ENCODE results near the gene FNDC8.
"Not testable (repeated sequence)": the region's sequence is repeated elsewhere in the genome, so short reads cannot be mapped to it uniquely, and the experiment has no call there.

Gene FNDC8

GRCh38 chr17:35121315-35121714 is at the start of gene FNDC8:
Gene FNDC8, plus strand, starts transcription at chr17:35121615. Its CDS starts 79 bp downstream, at chr17:35121694.
- DNase-seq = no peak

- DNase-seq = peak; percentile 51
Measured at GRCh38 chr17:35073183-35073790, 48.1 kb upstream of the FNDC8 start.

GRCh38 chr17:35073991-35074627 is 47.3 kb upstream of the FNDC8 start:
- DNase-seq = peak; percentile 46

- DNase-seq = no peak
Measured at GRCh38 chr17:35074711-35075707, 46.4 kb upstream of the FNDC8 start.

DNA sequence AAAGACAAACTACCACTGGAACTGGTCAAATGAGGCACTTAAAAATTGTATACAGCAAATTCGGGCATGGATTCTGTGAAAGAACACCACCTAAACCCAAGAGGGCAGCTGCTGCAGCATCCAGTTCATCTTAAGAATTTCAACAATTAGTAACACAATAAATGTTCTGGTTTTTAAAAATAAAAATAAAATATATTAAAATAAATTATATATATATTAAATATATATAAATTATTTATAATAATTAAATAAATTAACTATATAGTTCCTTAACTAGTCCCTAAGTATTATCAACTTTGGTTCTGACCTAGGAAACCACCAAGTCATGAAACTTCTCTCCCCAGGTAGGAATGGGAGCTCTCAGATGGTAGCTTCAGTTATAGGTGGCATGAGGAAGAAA is 44.5 kb upstream of the FNDC8 start:
- no peak for DNase-seq

GRCh38 chr17:35079547-35080423 is 41.6 kb upstream of the FNDC8 start:
- DNase-seq = no peak

DNA sequence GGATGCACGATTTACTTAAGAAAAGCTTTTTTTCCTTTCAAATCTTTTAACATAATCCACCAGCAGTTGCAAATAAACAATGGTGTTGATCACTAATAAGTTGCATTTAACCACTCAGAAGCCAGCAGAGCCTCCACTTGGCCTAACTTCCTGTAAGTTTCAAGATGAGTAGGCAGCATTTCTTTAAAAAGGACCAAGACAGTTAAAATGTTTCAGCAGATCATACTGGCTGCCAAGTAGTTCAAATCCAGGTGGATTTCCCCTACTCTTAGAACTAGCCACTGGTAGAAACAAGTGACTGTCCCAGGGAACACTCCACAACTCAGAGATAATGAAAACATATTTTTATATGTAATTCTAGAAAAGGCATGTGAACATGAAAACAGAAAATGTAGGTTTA is 40.9 kb upstream of the FNDC8 start:
- DNase-seq = peak; percentile 28

GRCh38 chr17:35081638-35082037 is 39.8 kb upstream of the FNDC8 start:
- no peak for DNase-seq

DNA sequence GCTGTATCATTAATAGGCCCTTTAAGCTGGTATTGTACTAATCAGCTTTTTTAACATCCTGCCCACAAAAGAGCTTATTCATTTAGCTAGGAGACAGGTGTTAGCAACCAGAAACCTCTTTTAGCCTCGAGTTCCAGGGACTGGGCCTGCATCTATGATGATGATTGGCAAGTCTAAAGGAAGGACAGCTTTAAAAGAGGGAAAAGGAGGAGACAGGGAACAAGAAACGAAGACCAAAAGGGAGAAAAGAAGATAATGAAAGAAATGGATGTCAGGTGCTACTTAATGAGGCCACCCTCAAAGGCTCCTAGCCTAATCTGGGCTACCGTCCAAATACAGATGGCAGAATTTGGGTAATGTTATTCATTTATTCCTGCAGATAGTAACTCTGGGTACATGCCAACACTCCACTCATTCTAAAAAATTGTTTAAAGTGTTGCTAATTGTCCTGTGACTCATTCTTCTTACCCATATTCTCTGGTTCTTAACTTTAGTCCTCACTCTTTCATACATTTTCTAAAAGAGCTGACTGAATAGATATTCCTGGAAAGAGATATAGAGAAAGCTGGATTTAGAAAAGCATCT is 39.2 kb upstream of the FNDC8 start:
- DNase-seq = peak; percentile 32

- DNase-seq = no peak
Measured at GRCh38 chr17:35083071-35083470, 38.3 kb upstream of the FNDC8 start.

DNA sequence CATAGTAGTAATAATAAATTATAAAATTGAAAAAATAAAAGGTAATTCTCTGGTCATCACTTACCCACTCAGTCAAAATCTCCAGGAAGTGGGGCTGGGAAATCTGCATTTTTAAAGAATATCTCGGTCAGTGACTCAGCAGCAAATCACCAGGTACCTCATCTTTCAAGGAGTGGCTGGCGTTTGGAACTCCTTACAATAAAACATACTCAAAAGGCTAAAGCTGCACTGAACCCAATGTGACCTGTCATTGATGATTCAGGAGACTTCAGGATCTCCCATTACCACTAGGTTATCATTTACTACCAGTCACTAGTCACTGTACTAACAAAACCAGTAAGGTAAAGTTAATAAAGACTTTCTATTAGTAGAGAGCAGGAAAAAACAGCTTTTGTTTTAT is 36.4 kb upstream of the FNDC8 start:
- DNase-seq = no peak

DNA sequence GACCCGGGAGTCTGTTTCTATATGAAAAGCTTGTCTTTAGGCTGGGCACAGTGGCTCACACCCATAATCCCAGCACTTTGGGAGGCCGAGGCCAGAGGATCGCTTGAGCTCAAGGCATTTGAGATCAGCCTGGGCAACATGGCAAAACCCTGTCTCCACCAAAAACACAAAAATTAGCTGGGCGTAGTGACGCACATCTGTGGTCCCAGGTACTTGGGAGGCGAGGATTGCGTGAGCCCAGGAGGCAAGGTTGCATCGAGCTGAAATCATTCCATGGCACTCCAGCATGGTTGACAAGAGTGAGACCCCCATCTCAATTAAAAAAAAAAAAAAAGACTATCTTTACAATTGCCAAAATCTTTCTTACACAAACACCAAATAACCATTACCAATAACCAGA is 35.3 kb upstream of the FNDC8 start:
- DNase-seq = no peak

DNA sequence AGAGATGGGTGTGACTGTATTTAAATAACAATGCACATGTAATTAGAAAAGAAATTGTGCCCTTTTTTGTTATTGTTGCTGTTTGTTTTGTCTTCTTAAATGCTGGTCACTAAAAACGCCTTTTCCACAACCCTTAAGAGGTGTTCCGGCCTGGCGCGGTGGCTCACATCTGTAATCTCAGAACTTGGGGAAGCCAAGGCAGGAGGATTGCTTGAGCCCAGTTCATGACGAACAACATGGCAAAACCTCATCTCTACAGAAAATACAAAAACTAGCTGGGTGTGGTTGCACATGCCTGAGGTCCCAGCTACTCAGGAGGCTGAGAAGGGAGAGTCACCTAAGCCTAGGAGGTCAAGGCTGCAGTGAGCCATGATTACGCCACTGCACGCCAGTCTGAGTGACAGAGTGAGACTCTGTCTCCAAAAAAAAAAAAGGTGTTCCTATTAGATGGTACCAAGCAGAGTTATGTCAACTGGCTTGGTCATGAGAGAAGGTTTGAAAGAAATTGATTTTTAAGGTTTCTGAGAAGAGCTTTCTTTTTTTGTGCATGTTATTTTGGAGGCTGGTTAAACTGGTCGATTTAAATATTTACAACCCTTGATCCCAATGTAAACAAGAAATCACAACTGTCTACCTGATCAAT is 34.4 kb upstream of the FNDC8 start:
- no peak for DNase-seq

DNA sequence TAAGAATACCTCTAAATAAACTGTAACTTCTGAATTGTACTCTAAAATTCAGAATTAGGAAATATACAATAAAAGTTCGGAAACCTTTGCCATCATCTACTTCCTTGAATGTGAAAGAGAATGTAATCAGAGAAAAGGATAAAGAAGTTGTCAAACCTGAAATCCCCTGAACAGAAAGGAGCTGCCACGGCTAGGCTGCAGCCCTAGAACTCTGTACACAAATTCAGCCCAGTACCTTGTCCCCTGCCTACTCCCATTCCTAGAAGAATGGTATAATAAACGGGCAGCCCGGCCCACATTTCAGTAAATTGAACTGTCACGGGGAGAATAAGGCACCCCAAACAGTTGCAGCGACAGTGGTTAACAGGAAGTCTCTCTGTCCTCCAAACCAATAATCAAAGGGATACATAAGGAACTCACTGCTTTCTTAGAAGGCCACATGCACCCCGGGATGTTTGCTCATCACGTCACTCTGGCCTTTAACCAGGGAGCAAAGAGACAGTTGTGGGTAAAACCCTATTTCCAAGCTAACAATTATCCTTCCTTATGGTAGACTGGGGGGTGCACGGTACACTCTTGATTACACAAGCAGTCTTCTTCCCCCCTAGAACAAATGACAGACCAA is 33.6 kb upstream of the FNDC8 start:
- DNase-seq = peak; percentile 54

GRCh38 chr17:35088356-35088880 is 33.0 kb upstream of the FNDC8 start:
- no peak for DNase-seq

- peak; percentile 93 for DNase-seq
Measured at GRCh38 chr17:35088881-35089585, 32.4 kb upstream of the FNDC8 start.

GRCh38 chr17:35089586-35090296 is 31.7 kb upstream of the FNDC8 start:
- peak; percentile 42 for DNase-seq

- DNase-seq = not testable (repeated sequence)
Measured at GRCh38 chr17:35090707-35091106, 30.7 kb upstream of the FNDC8 start.

DNA sequence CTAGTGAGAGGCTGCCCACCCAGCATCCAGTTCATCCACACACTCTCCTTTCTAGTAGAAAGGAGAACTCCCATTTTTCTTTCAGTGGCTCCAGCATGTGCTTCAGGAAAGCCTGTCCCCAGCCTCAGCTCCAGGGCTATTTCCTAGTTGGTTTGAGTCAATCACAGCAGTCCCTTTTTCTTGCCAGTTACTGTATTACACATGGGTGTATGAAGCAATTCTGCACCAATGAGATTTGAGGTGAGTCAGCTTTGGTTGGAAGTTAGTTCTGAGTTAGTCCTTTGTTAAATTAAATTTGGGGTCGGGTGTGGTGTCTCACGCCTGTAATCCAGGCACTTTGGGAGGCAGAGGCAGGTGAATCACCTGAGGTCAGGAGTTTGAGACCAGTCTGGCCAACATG is 26.5 kb upstream of the FNDC8 start:
- DNase-seq = no peak

DNA sequence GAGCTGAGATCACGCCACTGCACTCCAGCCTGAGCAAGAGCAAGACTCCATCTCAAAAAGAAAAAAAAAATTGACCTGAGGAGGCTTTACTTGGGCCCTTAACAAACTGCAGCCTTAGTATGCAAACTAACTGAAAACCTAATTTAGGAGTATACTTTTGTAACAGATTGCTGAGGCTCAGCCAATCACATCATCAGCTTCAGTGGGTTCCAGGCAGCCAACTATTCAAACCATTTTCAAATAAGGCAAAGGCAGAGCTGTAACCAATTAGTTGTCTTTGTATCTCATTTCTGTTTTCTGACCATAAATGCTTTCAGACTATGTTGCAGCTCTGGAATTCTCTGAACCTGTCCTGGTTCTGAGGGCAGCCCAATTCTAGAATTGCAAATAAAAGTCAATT is 25.7 kb upstream of the FNDC8 start:
- no peak for DNase-seq

Measured in CD4-positive, alpha-beta T cell treated with Interleukin-10 for 1 hour (primary cell).